ENCODE results near the gene SUPT4H1.

DNA sequence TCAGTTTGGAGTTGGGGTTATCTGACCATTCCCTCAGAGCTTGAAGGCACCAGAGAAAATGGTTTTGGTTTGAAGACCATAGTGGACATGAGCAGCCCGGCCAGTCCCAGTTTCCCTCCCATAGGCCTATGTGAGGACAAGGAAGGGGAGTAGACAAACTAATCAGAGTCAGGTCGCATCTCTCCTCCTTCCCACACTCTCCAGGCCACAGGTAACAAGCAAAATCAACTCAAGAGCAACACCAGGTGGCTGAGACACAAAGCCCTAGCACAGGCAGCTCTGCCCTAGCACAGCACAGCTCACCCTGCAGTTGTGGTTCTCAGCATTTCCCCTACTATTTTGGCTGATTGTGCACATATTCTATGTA lies 7.2 kb downstream of the SUPT4H1 start:
- TF ChIP-seq, protein P1, sequence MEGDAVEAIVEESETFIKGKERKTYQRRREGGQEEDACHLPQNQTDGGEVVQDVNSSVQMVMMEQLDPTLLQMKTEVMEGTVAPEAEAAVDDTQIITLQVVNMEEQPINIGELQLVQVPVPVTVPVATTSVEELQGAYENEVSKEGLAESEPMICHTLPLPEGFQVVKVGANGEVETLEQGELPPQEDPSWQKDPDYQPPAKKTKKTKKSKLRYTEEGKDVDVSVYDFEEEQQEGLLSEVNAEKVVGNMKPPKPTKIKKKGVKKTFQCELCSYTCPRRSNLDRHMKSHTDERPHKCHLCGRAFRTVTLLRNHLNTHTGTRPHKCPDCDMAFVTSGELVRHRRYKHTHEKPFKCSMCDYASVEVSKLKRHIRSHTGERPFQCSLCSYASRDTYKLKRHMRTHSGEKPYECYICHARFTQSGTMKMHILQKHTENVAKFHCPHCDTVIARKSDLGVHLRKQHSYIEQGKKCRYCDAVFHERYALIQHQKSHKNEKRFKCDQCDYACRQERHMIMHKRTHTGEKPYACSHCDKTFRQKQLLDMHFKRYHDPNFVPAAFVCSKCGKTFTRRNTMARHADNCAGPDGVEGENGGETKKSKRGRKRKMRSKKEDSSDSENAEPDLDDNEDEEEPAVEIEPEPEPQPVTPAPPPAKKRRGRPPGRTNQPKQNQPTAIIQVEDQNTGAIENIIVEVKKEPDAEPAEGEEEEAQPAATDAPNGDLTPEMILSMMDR (IDR thresholded peaks at IDR 0.05 in 8 of 11, conservative IDR thresholded peaks at IDR 0.05 in 3 of 11) = peak in 9 of 11 experiments; percentile 16 to 67 (median 57)
- TF ChIP-seq POLR2A (IDR thresholded peaks at IDR 0.05) = no peak

All from spleen (tissue), 7 donors.